A549 (cell line): ENCODE measurements around the gene SMAD9.

Experiments
- CHD2 ChIP-seq: fragments of 150-350 bp; IDR thresholded peaks from 2 replicates; pipeline ENCODE4 v1.6.1; 2014; ENCODE audit warnings: low read length; ENCODE audit not compliant: partially characterized antibody
- MAZ ChIP-seq: fragments of 150-350 bp; IDR thresholded peaks from 2 replicates; pipeline ENCODE4 v1.6.1; 2014; ENCODE audit warnings: antibody characterized with exemption, low read depth, low read length, borderline replicate concordance
- POLR2A ChIP-seq: IDR thresholded peaks from 2 replicates; pipeline ENCODE4 v1.6.1; 2012; ENCODE audit warnings: mild to moderate bottlenecking, low read length
- RAD21 ChIP-seq, 2 experiments: fragments of >200 bp in 1 of 2; sonication (Bioruptor Twin) in 1 of 2; formaldehyde crosslinking in 1 of 2; IDR thresholded peaks in 1 of 2; conservative IDR thresholded peaks in 1 of 2; 2 replicates in 1 of 2; 3 replicates in 1 of 2; pipeline ENCODE4 v1.6.1; 2012 to 2018; ENCODE audit warnings: inconsistent platforms in 1 of 2
- RFX5 ChIP-seq: fragments of 450-650 bp; IDR thresholded peaks from 2 replicates; pipeline ENCODE4 v1.7.1; 2014; ENCODE audit warnings: antibody characterized with exemption, mild to moderate bottlenecking, moderate library complexity
- TP53 ChIP-seq: fragments of 250-450 bp; sonication (Bioruptor Pico); IDR thresholded peaks from 2 replicates; pipeline ENCODE4 v1.5.0; 2021; ENCODE audit warnings: mild to moderate bottlenecking, moderate library complexity
- TF ChIP-seq, protein P1 (sequence below): fragments of >200 bp; sonication (Bioruptor Twin); formaldehyde crosslinking; IDR thresholded peaks from 3 replicates; pipeline ENCODE4 v1.5.1; 2016

DNA sequence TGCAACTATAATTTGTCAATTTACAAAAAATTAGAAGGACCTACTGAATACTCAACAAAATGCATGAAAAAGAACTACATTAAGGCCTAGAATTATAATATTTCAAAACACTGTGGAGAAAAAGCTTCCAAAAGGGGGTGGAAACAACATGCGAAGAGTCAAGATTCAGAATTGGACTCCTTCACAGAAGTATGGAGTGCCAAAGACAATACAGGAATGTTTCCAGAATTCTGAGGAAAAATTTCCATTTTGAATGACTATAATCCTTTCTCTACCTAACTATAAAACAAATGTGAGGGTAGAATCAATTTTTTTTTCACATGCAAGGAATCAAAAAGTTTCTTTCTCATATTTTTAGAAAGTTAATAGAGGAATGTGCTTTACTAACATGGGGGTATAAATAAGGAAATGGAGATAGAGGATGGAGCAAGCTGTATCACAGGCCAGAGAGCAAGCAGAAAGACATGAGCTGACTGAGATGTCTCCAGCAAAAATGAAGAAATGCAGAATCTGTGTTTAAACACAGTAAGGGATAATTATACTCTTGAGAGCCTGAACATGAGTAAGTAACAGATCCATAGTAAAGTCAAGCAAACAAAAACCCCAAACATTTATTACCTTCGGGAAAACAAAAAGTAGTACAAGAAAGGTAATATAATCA, 39.5 kb upstream of the SMAD9 start:
- TF ChIP-seq RFX5 (no peak), POLR2A (no peak), MAZ (no peak), RAD21 (conservative IDR thresholded peaks at IDR 0.05 in 1 of 2, IDR thresholded peaks at IDR 0.05 in 1 of 2) (no peak), TP53 (CRISPR knock-in tag) (no peak), CHD2 (no peak)
- TF ChIP-seq, protein P1, sequence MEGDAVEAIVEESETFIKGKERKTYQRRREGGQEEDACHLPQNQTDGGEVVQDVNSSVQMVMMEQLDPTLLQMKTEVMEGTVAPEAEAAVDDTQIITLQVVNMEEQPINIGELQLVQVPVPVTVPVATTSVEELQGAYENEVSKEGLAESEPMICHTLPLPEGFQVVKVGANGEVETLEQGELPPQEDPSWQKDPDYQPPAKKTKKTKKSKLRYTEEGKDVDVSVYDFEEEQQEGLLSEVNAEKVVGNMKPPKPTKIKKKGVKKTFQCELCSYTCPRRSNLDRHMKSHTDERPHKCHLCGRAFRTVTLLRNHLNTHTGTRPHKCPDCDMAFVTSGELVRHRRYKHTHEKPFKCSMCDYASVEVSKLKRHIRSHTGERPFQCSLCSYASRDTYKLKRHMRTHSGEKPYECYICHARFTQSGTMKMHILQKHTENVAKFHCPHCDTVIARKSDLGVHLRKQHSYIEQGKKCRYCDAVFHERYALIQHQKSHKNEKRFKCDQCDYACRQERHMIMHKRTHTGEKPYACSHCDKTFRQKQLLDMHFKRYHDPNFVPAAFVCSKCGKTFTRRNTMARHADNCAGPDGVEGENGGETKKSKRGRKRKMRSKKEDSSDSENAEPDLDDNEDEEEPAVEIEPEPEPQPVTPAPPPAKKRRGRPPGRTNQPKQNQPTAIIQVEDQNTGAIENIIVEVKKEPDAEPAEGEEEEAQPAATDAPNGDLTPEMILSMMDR: no peak
